COR-L47 (cell line): Measurements from ENCODE around the gene TEAD4.

Source experiments
- DNase-seq: peaks from one replicate; lab custom pipeline; 2025; lab: John Stamatoyannopoulos, UW

Gene TEAD4

GRCh38 chr12:3002646-3003045 is 43.4 kb downstream of the TEAD4 start:
- DNase-seq = no peak

GRCh38 chr12:3003357-3003992 is 44.3 kb downstream of the TEAD4 start:
- DNase-seq = no peak

GRCh38 chr12:3004655-3005565 is 45.7 kb downstream of the TEAD4 start:
- DNase-seq = no peak

DNA sequence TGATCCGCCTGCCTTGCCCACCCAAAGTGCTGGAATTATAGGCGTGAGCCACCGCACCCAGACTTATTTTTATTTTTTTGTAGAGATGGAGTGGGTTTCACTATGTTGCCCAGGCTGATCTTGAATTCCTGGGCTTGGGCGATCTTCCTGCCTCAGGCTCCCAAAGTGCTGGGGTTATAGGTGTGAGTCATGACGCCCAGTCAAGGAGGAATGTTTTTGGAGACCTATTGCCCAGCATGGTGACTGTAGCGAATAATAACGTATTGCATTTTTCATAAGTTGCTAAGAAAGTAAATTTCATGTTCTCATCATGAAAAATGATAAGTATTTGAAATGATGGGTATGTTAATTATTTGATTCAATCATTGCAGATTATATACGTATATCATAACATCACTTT is 46.5 kb downstream of the TEAD4 start:
- no peak for DNase-seq

DNA sequence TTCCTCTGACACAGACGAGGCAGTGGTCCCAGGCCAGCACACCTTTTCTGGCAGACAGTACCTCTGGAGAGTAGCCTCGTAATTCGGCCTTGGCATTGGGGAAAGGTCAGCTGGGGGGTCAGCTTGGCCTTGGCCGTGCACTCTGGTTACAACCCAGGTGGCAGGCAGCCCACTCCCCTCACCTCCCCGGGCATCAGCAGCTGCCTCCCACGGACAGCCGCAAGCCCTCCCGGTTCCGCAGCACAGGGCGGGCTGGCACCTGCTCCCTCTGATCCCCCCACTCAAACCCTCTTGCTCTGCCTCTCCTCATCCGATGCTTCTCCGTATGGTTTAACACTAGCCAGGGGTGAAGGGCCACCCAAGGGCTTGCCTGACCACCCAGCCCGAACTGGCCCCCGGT is 50.6 kb downstream of the TEAD4 start:
- no peak for DNase-seq

DNA sequence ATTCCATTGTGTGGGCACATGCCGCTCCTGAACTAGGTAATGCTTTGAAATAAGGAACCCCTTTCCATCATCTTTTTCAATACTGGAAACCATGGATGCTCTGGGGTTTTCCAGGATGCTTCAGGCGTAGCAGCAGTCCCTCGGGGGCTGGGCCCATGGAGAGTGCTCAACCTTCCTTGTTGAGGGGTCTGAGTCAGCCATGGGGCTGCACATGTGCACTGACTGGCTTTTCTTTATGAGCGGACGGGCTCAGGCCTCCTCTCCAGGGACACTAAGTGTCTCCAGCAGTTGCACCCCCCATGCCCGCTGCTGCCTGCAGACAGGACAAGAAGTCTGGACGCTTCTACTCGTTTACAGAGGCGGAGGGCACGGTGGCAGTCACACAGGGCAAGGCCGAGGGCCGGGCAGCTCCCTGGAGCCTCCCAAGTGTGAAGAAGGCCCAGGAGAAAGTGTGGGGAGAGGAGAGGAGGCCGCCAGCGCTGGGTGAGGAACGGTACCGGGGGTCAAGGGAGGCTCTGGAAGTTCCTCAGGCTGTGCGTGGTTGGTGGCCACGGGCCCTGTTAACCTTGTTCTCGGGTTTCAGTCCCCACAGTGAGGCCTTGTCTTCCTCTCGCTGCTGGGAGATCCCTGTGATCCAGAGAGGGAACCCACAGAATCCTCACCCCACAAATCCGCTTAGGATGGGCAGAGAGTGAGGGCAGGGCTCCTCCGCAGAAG is 51.2 kb downstream of the TEAD4 start:
- no peak for DNase-seq

DNA sequence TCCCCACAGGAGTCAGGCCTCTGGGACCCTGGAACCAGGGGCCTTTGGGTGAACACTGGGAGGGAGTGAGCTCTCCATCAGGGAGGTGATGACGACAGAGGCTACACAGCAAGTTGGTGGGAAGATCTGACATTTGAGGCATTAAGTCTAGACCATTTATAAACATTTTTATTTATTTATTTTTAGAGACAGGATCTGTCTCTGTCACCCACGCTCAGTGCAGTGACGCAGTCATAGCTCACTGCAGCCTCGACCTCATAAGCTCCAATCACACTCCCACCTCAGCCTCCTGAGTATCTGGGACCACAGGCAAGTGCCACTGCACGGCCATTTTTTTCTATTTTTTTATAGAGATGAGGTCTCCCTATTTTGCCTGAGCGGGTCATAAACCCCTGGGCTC is 53.6 kb downstream of the TEAD4 start:
- DNase-seq = no peak

- no peak for DNase-seq
Observed at GRCh38 chr12:3014641-3015040, 55.4 kb downstream of the TEAD4 start.

- DNase-seq = no peak
Observed at GRCh38 chr12:3015356-3015755, 56.2 kb downstream of the TEAD4 start.

GRCh38 chr12:3016191-3016590 is 57.0 kb downstream of the TEAD4 start:
- DNase-seq = no peak

DNA sequence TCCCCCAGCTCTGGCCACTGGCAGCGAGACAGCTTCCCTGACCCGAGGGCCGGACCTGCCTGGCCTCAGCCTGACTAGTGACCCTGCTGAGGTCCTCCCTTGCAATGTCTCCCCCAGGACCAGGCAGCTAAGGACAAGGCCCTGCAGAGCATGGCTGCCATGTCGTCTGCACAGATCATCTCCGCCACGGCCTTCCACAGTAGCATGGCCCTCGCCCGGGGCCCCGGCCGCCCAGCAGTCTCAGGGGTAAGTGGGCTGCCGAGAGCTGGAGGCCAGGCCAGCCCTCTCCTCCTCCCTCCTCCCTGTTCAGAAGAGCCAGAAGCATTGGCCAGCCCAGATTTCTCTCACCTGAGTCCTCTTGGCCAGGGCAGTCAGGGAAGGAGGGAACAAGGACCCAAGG is 58.1 kb downstream of the TEAD4 start:
- DNase-seq = no peak

- no peak for DNase-seq
Observed at GRCh38 chr12:3018284-3019004, 59.2 kb downstream of the TEAD4 start.

GRCh38 chr12:3019005-3019680 is 59.9 kb downstream of the TEAD4 start:
- no peak for DNase-seq

DNA sequence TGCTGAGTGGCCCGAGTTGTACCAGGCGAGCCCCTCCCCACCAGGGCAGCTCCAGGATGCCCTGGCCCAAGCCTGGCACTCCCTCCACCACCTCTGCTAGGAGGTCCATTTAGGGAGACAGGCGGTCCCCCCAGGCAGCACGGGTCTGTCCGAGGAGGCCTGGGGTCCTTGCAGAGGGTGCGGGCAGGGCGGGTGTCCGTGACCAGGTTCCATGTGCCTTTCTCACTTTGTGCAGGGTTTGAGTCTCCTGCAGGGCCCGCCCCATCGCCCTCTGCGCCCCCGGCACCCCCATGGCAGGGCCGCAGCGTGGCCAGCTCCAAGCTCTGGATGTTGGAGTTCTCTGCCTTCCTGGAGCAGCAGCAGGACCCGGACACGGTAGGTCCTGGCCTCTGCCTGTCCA is 61.2 kb downstream of the TEAD4 start:
- DNase-seq = no peak

- DNase-seq = no peak
Observed at GRCh38 chr12:3020850-3021435, 61.7 kb downstream of the TEAD4 start.

DNA sequence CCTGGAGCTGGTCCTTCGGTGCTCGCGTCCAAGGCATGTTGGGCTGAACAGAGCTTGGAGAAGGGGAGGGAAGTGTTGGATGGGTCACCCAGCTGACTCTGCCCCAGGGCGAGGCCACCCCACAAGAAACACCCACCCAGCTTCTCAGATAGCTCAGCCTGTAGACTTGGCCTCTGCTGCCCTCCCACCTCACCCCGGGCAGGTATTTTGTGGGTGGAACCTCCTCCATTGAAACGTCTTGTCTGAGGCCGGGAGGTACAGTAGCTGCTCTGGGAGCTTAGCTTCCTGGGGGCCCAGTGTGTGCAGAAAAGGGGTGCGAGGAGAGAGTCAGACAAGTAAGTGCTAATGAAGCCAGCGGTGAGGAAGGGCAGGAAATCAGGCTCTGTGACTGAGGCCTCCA is 63.2 kb downstream of the TEAD4 start:
- no peak for DNase-seq

DNA sequence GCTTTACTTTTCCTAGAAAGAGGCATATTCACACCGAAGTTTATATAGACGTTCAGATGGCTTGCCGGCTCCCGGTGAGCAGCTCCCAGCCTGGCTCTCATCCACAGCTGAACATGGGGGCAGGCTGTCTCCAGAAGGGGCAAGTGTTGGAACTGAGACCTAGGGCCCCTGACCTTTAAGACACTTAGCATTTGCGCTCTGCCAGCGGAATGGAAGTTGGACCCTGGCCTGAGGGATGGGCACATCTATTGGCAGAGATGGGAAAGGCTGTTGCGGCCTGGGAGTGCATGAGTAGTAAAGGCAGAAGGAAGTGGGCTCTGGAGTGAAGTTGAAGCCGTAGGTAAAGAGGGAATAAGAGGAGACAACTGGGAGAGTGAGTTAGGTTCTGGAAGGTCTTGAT is 63.8 kb downstream of the TEAD4 start:
- no peak for DNase-seq

- DNase-seq = no peak
Observed at GRCh38 chr12:3028108-3028507, 68.9 kb downstream of the TEAD4 start.

DNA sequence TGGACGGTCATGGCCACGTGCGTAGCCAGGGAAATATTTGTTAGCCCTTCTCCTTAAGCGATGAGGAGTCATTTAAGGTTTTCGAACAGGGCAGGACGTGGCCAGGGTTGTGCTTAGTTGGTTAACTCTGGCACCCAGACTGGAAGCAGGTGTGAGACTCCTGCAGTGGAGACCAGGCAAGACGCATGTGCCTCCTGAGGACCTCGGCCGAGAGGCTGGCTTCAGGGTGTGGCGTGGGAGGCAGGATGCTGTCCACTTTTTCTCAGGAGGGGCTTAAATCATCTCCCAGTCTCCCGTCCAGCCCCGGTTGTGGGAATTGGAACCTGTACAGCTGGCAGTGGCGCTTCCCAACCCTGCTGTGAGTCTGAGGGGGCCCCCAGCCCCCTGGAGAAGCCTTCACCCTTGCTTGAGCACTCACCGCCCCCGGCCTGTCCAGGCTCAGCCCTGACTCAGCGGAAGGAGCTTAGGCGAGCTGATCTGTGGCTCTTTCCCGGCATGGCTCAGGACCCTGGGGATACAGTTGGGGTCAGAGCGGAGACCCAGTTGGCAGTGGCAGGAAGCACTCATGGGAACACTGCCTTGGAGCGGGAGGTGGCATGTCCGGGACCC is 71.7 kb downstream of the TEAD4 start:
- DNase-seq = no peak

GRCh38 chr12:3032161-3032560 is 73.0 kb downstream of the TEAD4 start:
- no peak for DNase-seq
